Activated CD4-positive, alpha-beta memory T cell treated with anti-CD3 and anti-CD28 coated beads, Interleukin-2, amount 10 ng/mL, durations not matched to agents 7 days and 5 days (primary cell): ENCODE measurements around the gene TRIO. TPM values are rescaled to one million over a fixed set of nuclear protein-coding genes. Genes with fewer than 3 reads are reported as not detected.
A peak's percentile ranks its signal among the peaks of the same experiment; 100 is the strongest.

Experiments
- CTCF ChIA-PET: fragments of 350-600 bp; sonication (Branson Sonifier 250); formaldehyde crosslinking; loops from one replicate; lab custom pipeline; 2021; ENCODE audit warnings: antibody characterized with exemption, inconsistent platforms; lab: Charles Lee
- POLR2A ChIA-PET: fragments of 350-600 bp; sonication (Branson Sonifier 250); formaldehyde crosslinking; loops from one replicate; lab custom pipeline; 2021; ENCODE audit warnings: antibody characterized with exemption; lab: Charles Lee
- DNase-seq: peaks from one replicate; pipeline ENCODE4 v3.0.0-alpha.2; 2020
- H3K27ac Mint-ChIP-seq: one replicate; pipeline ENCODE4 v1.8.0; 2021; ENCODE audit warnings: mild to moderate bottlenecking, mixed read lengths
- H3K27me3 Mint-ChIP-seq: one replicate; pipeline ENCODE4 v1.8.0; 2021; ENCODE audit warnings: mixed read lengths
- H3K36me3 Mint-ChIP-seq: one replicate; pipeline ENCODE4 v1.8.0; 2021; ENCODE audit warnings: low read depth, mixed read lengths
- H3K4me1 Mint-ChIP-seq: one replicate; pipeline ENCODE4 v1.8.0; 2021; ENCODE audit warnings: mixed read lengths
- H3K4me3 Mint-ChIP-seq: one replicate; pipeline ENCODE4 v1.8.0; 2021; ENCODE audit warnings: mild to moderate bottlenecking, mixed read lengths
- H3K9me3 Mint-ChIP-seq: one replicate; pipeline ENCODE4 v1.8.0; 2021; ENCODE audit warnings: mixed read lengths
- total RNA-seq, 2 experiments: library from RNA; stranded (reverse); gene quantifications; one replicate each; pipeline ENCODE4 v1.2.3, GENCODE V29; 2021

The TRIO gene
- total RNA-seq, 2 experiments from 2014 or later: 8.1 to 8.3 TPM

DNA sequence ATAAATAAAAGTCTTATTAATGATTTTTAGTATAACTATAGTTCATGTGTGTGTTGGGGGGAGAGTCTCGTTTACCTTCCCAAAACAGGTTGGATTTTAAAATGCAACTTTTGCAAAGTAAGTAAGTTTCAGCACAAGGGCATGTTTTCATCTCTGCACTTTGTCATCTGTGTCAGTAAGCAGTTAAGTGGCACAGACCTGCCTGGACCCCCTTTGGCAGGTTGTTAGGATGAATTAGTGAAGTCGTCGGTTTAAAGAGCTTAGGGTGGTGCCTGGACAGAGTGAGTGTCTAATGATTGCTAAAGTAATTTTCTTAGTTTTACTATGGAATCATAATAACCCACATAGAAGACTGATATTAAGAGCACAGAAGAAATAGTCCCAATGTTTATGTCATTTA is 74.9 kb downstream of the TRIO start:
- Mint-ChIP-seq H3K4me1 (peaks cover 6% of the 10 kb centered on the region), H3K27me3 (peaks cover 24% of the 10 kb centered on the region), H3K9me3 (no peaks in the 10 kb centered on the region), H3K27ac (no peak overlapping the region), H3K36me3 (no peaks in the 10 kb centered on the region), H3K4me3 (no peak overlapping the region)
- no peak for DNase-seq
- ChIA-PET POLR2A (no interaction called here), CTCF (no interaction called here)

DNA sequence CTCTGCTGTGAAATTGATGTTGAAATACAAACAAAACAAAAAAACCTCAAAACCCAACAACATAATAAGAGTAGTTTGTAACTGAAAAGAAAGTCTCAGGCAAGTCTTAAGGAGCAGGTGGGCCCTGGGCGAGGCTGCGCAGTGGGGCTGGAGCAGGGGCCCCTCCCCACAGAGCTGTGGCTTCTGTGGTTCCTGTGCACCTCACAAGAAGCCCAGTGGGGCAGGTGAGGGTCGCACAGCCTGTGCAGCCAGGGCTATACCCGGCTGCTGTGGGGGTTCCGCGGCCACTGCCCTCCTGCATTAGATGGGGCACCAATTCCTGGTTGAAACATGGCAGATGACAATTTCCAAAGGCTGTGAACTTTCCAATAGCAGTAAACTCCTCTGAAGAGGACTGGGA is 75.3 kb downstream of the TRIO start:
- no peak overlapping the region for H3K4me3 Mint-ChIP-seq
- H3K27ac Mint-ChIP-seq: no peak overlapping the region
- no peaks in the 10 kb centered on the region for H3K36me3 Mint-ChIP-seq
- peaks cover 24% of the 10 kb centered on the region for H3K27me3 Mint-ChIP-seq
- peaks cover 11% of the 10 kb centered on the region for H3K4me1 Mint-ChIP-seq
- POLR2A ChIA-PET: no interaction called here
- no peaks in the 10 kb centered on the region for H3K9me3 Mint-ChIP-seq
- CTCF ChIA-PET: no interaction called here
- no peak for DNase-seq

DNA sequence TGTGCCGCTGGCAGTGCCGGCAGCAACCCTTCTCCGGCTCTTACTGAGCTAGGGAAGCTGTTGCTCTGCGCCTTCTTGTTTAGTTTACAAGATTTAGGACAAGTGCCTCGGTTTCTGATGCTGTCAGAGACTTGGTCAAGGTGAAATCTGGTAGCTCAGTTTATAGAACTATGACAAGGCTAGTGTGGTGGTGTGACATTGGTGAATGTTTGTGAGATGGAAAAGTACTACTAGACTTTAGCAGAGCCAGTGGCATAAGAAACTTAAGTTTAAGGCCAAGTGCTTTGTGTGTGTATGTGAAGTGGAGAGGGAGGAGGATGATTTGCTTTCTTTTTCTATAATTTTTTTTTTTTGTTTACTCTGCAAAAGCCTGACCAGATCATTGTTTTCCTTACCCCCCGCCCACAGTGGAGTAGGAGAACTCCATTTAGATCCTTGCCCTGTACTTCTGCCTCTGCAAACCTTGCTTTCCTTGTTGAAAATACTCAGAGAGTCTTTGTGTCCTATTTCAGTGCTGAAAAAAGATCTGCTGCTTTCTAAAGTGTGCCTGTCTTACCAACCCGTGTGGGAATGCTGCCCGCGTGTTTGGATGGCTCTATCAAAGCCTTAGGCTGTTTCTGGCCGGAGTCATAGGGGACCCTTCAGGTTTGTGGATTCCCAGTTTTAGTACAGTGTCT is 75.9 kb downstream of the TRIO start:
- POLR2A ChIA-PET: no interaction called here
- DNase-seq: no peak
- peaks cover 19% of the 10 kb centered on the region for H3K27me3 Mint-ChIP-seq
- CTCF ChIA-PET: no interaction called here
- H3K4me1 Mint-ChIP-seq: peaks cover 14% of the 10 kb centered on the region
- no peak overlapping the region for H3K4me3 Mint-ChIP-seq
- no peaks in the 10 kb centered on the region for H3K9me3 Mint-ChIP-seq
- no peak overlapping the region for H3K27ac Mint-ChIP-seq
- H3K36me3 Mint-ChIP-seq: no peaks in the 10 kb centered on the region

DNA sequence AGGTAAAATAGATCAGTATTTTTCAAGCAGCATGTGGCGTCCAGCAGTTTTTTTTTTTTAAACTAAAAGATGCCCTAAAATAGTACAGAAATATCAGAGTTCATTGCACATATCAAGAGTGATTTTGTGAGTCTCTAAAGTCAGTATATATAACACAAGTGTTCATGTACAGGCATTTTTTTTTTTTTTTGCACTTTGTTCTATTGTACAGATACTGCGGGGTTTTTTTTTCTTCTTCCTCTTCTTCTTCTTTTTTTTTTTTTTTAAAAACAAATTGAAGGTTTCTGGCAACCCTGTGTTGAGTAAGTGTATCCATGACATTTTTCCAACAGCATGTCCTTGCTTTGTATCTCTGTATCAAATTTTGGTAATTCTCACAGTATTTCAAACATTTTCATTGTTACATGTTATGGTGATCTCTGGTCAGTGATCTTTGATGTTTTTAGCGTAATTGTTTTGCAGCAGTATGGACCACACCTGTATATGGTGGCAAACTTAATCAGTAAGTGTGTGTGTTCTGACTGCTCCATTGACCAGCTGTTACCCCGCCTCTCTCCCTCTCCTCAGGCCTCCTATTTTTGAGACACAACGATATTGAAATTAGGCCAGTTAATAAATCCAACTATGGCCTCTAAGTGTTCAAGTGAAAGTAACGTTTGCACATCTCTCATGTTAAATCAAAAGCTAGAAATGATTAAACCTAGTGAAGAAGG is 76.8 kb downstream of the TRIO start:
- ChIA-PET POLR2A (no interaction called here), CTCF (no interaction called here)
- Mint-ChIP-seq H3K4me3 (no peak overlapping the region), H3K9me3 (no peaks in the 10 kb centered on the region), H3K36me3 (no peaks in the 10 kb centered on the region), H3K27me3 (peaks cover 21% of the 10 kb centered on the region), H3K4me1 (peaks cover 14% of the 10 kb centered on the region), H3K27ac (no peak overlapping the region)
- no peak for DNase-seq

DNA sequence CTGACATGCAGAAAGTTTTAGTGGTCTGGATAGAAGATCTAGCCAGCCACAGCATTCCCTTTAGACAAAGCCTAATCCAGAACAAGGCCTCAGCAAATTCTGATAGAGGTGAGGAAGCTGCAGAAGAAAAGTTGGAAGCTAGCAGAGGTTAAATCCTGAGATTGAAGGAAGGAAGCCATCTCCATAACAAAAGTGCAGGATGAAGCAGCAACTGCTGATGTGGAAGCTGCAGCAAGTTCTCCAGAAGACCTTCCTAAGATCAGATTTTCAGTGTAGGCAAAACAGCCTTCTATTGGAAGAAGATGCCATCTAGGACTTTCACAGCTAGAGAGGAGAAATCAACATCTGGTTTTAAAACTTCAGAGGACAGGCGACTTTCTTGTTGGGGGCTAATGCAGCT is 77.5 kb downstream of the TRIO start:
- Mint-ChIP-seq H3K27me3 (peaks cover 21% of the 10 kb centered on the region), H3K36me3 (no peaks in the 10 kb centered on the region), H3K4me3 (no peak overlapping the region), H3K27ac (no peak overlapping the region), H3K4me1 (peaks cover 14% of the 10 kb centered on the region), H3K9me3 (no peaks in the 10 kb centered on the region)
- ChIA-PET POLR2A (no interaction called here), CTCF (no interaction called here)
- no peak for DNase-seq

DNA sequence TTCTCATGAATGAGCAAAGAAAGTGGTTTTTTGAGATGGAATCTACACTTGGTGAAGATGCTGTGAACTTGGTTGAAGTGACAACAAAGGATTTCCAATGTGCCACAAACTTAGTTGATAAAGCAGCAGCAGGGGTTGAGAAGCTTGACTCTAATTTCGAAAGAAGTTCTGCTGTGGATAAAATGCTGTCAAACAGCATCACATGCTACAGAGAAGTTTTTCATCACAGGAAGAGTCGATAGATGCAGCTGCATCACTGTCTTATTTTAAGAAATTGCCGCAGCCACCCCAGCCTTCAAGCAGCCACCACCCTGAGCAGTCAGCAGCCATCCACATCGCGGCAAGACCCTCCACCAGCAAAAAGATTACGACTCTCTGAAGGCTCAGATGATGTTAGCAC is 78.6 kb downstream of the TRIO start:
- Mint-ChIP-seq H3K36me3 (no peaks in the 10 kb centered on the region), H3K4me3 (no peak overlapping the region), H3K4me1 (peaks cover 14% of the 10 kb centered on the region), H3K9me3 (no peaks in the 10 kb centered on the region), H3K27ac (no peak overlapping the region), H3K27me3 (peaks cover 15% of the 10 kb centered on the region)
- CTCF ChIA-PET: no interaction called here
- POLR2A ChIA-PET: no interaction called here
- no peak for DNase-seq

DNA sequence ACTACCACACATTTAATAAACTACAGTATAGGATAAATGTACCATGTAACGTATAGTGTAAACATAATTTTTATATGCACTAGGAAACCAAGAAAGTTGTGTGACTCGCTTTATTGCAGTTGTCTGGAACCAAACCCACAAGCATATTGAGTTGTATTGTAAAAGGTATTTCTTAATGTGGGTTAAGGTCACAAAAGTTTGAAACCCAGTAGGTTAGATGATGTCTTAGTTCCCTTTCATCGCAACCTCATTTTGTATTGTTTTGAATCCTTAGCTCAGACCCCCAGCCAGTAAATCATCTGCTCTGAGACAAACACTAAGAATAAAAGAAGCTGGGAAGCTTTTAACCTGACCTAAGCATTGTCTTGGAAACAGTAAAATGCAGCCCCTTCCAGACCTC is 79.1 kb downstream of the TRIO start:
- Mint-ChIP-seq H3K9me3 (no peaks in the 10 kb centered on the region), H3K27ac (no peak overlapping the region), H3K4me1 (peaks cover 14% of the 10 kb centered on the region), H3K27me3 (peaks cover 15% of the 10 kb centered on the region), H3K36me3 (no peaks in the 10 kb centered on the region), H3K4me3 (no peak overlapping the region)
- DNase-seq: no peak
- CTCF ChIA-PET: no interaction called here
- POLR2A ChIA-PET: no interaction called here

DNA sequence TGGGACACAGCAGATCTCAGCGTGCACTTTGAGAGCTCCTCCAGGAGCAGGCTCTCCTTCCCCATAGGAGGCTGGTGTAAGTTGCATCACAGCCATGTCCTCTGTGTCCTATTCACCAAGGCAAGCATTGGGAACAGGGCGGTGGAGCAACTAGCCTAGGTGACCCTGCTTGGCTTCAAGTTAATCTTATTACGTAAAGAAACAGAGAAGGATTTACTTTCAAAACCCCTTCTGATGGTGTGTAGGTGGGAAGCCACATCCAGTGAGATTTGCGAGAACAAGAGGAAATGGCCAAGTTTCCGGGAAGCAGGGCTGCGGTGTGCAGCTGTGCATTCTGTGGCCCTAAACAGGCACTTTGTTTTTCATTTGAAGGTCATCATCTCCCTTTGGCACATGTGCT is 80.2 kb downstream of the TRIO start:
- H3K27me3 Mint-ChIP-seq: peaks cover 13% of the 10 kb centered on the region
- ChIA-PET CTCF (no interaction called here), POLR2A (interaction anchor here (1.4 kb wide), 1 partner anchor 114 kb away, joined by 3 read pairs; no protein-coding TSS in a partner anchor)
- no peak overlapping the region for H3K4me3 Mint-ChIP-seq
- no peak overlapping the region for H3K27ac Mint-ChIP-seq
- H3K4me1 Mint-ChIP-seq: peaks cover 14% of the 10 kb centered on the region
- H3K9me3 Mint-ChIP-seq: no peaks in the 10 kb centered on the region
- peak; percentile 23 for DNase-seq
- H3K36me3 Mint-ChIP-seq: no peaks in the 10 kb centered on the region

DNA sequence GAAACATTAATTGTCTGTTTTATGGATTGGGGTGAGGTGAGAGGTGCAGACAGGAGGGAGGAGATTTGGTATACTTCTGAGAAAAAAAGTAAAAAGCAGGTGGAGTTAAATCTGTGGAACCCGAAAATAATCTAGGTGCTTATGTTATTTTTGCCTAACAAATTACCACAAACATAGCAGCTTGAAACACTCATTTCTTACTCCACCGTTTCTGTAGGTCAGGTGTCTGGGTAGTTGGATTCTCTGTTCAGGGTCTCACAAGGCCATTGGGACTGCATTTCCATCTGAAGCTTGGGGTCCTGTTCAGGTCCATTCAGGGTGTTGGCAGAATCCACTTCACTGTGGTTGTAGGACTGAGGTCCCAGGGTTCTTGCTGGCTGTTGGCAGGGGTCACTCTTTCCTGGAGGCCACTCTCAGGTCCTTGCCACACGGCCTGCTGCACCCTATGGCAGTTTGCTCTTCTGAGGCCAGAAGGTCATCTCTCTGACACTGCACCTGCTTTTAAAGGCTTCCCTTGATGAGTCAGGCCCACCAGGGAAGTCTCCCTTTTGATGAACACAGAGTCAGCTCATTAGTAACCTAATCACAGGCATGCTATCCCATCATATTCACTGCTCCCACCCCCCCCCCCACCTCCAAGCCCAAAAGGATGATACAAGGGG is 82.2 kb downstream of the TRIO start:
- CTCF ChIA-PET: no interaction called here

DNA sequence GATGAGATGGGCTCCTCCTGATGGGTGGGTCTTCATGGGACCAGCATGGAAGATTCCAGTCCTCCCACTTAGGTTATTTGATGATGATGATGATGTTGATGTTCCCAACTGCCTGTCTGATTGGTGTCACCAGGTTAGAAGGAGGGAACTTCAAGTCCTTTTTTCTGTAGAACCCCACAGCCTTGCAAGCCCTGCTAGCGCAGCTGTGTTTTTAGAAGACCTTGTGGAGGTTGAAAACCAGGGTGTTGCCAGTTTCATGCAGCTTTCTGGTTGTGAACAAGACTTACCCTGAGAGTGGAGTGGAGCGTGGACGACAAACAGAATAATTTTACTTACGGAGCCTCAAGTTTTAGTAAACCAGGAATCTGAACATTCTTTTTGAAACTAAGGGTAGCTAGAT is 83.0 kb downstream of the TRIO start:
- CTCF ChIA-PET: no interaction called here

More for the DNA sequence above, 82.2 kb downstream of the TRIO start:
- Mint-ChIP-seq H3K27me3 (peaks cover 13% of the 10 kb centered on the region), H3K4me1 (peaks cover 14% of the 10 kb centered on the region), H3K9me3 (no peaks in the 10 kb centered on the region), H3K4me3 (no peak overlapping the region), H3K27ac (no peak overlapping the region), H3K36me3 (no peaks in the 10 kb centered on the region)
- POLR2A ChIA-PET: no interaction called here
- no peak for DNase-seq

DNA sequence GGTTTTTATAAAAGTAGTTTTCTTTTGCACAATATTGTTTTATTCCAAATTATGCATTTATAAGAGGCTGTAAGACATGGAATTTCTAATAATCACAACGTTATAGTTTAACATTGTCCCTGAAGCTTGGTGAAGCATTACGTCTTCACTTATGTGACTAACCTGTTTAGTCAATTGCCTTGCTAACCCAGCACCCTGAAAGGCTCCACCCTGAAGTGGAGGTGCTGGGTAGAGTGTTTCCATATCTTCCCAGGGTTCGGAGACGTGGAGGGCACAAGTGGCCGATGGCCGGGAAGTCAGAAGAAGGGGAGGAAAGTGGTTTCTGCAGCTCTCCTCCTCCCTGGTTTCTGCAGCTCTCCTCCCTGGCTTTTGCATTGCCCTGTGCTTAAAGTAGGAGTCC is 83.4 kb downstream of the TRIO start:
- CTCF ChIA-PET: no interaction called here
- POLR2A ChIA-PET: no interaction called here
- Mint-ChIP-seq H3K4me1 (peaks cover 14% of the 10 kb centered on the region), H3K27ac (no peak overlapping the region), H3K36me3 (no peaks in the 10 kb centered on the region), H3K4me3 (no peak overlapping the region), H3K9me3 (no peaks in the 10 kb centered on the region), H3K27me3 (peaks cover 10% of the 10 kb centered on the region)
- no peak for DNase-seq

More for the DNA sequence above, 83.0 kb downstream of the TRIO start:
- Mint-ChIP-seq H3K36me3 (no peaks in the 10 kb centered on the region), H3K27ac (no peak overlapping the region), H3K9me3 (no peaks in the 10 kb centered on the region), H3K4me1 (peaks cover 14% of the 10 kb centered on the region), H3K27me3 (peaks cover 13% of the 10 kb centered on the region), H3K4me3 (no peak overlapping the region)
- DNase-seq: no peak
- POLR2A ChIA-PET: no interaction called here

DNA sequence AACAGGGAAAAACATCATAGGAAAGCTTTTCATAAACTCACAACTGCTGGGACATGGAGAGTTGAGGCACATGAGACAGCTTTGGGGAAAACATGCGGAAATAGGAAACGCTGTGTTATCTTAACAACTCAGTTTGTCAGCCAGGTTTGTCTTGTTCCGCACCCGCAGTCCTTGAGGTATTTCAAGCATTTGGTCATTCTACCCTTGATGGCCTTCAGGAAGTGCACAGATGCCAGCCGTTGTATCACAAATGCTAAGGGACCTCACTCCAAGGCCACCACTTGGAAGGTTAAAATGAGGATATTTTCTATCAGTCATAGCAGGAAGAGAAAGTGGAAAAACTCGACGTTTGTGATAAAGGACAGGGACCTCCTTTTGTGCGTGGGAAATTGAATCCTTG is 83.8 kb downstream of the TRIO start:
- Mint-ChIP-seq H3K4me1 (peaks cover 13% of the 10 kb centered on the region), H3K4me3 (no peak overlapping the region), H3K27me3 (peaks cover 6% of the 10 kb centered on the region), H3K9me3 (no peaks in the 10 kb centered on the region), H3K27ac (no peak overlapping the region), H3K36me3 (no peaks in the 10 kb centered on the region)
- CTCF ChIA-PET: no interaction called here
- POLR2A ChIA-PET: no interaction called here
- DNase-seq: no peak

DNA sequence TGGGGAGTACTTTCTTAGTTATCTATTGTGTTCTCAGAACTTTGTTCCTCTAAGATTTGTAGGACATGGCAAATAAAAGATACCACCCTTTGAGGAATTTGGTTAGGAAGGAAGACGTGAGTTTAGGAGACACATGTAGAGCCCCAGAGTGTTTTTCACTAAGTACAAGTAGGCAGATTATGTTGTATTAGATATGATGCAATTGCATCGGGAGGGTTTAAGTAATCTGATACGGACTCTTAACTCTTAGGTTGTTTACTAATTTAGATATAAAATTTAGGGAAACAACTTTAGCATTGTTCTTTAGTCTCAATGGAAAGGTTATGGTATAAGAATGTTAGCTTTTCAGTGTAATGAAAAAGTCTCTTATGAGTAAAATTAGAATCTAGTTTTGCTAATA is 84.4 kb downstream of the TRIO start:
- ChIA-PET POLR2A (no interaction called here), CTCF (no interaction called here)
- no peaks in the 10 kb centered on the region for H3K9me3 Mint-ChIP-seq
- no peak for DNase-seq
- peaks cover 13% of the 10 kb centered on the region for H3K4me1 Mint-ChIP-seq
- no peak overlapping the region for H3K27ac Mint-ChIP-seq
- H3K27me3 Mint-ChIP-seq: peaks cover 6% of the 10 kb centered on the region
- H3K4me3 Mint-ChIP-seq: no peak overlapping the region
- H3K36me3 Mint-ChIP-seq: no peaks in the 10 kb centered on the region
